K562 treated with DMSO at 1 percent for 24 hours (cell line): Measurements from ENCODE around the gene TLCD3A. TPM values are rescaled to one million over a fixed set of nuclear protein-coding genes. Genes with fewer than 3 reads are reported as not detected.

Experiments
- total RNA-seq: library from RNA; unstranded; fragments of 300-600 nt; gene quantifications from 2 replicates; pipeline ENCODE4 v1.2.3, GENCODE V29; 2022; ENCODE audit warnings: low read depth; ENCODE audit not compliant: insufficient read depth

The TLCD3A gene
- total RNA-seq = 6.3 and 6.5 TPM in 2 replicates

GRCh38 chr17:732067-732901 lies at the start of gene TLCD3A:
Gene TLCD3A (plus strand): TSS chr17:732596. CDS start chr17:732648, 52 bp downstream.

GRCh38 chr17:752002-752619 lies 19.7 kb downstream of the TLCD3A start, which contains the start of gene GEMIN4:
Gene GEMIN4 (minus strand): TSS chr17:752264. CDS start chr17:752142, 122 bp downstream.

GRCh38 chr17:781805-782731 lies 49.7 kb downstream of the TLCD3A start, which contains the start of the genes GLOD4 and MRM3:
Gene GLOD4 (minus strand): TSS chr17:782280. CDS start chr17:782255, 25 bp downstream.
Gene MRM3 (plus strand): TSS chr17:782353. CDS start chr17:782379, 26 bp downstream.

Other genes starting within 250 kb of the TLCD3A start
- gene VPS53, start 17.8 kb upstream of the TLCD3A start, total RNA-seq = 5.8 and 6.4 TPM in 2 replicates
- 18.0 and 18.4 TPM in 2 replicates for gene GEMIN4, start 19.7 kb downstream of the TLCD3A start, total RNA-seq
- gene GLOD4, start 49.7 kb downstream of the TLCD3A start, total RNA-seq = 27.3 and 30.6 TPM in 2 replicates
- gene MRM3, start 49.8 kb downstream of the TLCD3A start, total RNA-seq = 15.2 and 17.7 TPM in 2 replicates
- gene NXN, start 247.2 kb downstream of the TLCD3A start, total RNA-seq = 1.1 and 2.1 TPM in 2 replicates